GM18498 (cell line): ENCODE measurements around the gene TPD52L1.
"Not testable (repeated sequence)": the region's sequence is repeated elsewhere in the genome, so short reads cannot be mapped to it uniquely, and the experiment has no call there.

Experiments used
- ATAC-seq: cut with Tn5 transposase; IDR thresholded peaks from one replicate; pipeline ENCODE4 v1.9.1; 2021; ENCODE audit warnings: mild to moderate bottlenecking, moderate library complexity; ENCODE audit not compliant: unreplicated experiment

The TPD52L1 gene

DNA sequence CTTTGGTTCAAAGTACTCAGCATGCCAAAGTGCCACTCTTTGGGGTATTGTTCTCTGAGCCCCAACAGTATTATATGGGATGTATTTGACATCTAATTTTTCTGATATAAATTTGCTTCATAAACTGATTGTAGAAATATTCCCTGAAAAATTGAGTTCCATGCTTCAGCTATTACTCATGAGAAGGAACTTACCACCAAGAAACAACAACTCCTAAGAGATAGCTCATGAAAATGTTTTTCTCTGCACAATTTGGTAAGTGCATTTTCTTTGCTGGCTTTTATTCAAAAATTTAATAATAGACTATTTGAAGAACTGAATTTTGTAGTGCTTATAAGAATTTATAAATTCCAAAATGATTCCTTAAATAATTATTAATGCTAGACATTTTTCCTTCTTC, 12.8 kb upstream of the TPD52L1 start:
- no peak for ATAC-seq

- no peak for ATAC-seq
Observed at GRCh38 chr6:125142618-125143017, 11.0 kb upstream of the TPD52L1 start.

DNA sequence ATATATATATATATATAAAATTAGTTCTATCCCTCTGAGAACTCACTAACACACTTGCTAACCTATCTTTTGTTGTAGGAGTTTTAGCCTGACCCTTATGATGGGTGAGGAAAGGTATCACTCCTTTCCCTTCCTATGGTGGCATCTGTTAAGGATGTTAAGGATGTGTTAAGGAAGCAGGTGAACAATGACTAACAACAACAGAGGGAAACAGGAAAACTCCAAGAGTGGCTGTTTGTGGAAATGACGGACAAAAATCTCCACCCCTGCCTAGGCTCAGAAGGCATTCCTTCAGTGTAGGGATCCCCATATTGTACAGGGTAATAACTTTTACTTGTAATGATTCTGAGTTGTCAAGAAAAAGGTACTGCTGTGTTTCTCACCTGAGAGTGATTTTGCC, 8.8 kb upstream of the TPD52L1 start:
- ATAC-seq, result no peak

DNA sequence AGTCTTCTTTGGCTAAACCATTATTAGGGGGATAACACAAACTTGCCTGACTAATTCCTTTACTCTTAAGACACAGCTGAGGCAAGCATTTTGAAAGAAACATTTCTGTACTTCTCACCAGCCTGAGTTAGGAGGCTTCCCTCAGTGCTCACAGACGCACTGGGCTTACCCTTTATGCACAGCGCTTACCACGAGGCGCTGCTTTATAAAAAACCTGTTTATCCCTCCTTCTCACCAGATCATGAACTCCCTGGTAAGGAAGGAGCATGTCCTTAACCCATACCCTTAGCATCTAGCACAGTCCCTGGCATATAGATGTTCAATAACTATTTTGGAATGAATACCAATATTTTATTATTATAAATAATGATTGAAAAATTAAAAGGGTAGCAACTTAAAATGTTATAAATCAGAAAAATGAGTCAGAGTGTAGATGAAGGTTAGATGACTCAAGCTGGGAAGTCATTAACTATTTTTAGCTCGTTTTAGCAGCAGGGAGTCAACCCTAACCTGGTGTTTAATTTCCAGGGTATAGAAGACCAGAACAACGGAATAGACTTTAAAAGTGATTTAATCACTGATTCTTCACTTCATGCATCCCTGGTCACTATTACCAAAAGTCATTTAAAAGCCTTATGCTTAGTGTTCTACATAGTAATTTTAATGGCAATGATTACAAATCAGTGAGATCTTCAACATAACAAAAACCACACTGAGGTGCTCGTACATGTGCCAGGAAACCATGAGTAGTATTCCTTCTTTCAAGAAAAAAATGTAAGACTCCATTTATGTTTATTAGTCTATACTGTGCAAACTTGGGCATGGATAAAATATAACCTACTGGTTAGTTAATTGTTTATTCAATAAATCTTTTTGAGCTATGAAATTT, 4.1 kb upstream of the TPD52L1 start:
- ATAC-seq, result no peak

- ATAC-seq, result no peak
Observed at GRCh38 chr6:125151700-125152099, 1.9 kb upstream of the TPD52L1 start.

DNA sequence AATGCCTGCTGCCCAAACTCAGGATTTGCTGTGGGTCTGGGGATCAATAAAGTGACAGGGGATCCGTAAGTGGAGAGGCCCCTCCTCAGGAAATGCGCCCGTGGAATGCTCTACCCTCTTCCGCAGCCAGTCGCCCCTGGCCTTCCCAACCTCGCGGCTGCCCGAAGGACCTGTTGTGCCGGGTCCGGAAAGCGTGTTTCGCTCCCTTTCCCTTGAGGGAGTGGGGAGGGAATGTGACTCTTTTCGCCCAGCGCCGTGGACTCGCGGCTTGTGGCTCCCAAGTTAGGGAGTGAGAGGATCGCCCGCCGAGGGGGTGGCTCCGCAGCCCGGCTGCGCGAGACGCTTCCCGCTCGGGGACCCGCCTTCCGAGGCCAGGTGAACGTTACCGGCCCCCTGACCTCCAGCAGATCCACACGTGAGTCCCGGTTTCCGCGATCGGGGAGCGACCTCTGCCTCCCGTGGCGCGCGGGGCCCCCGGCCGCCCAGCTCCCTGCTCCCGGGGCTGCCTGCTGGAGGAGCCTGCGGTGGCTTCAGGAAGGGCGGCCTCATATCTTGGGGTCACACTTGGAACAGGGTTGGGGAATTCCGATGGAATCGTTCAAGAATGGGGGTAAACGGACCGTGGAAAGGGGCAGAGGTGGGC, 666 bp downstream of the TPD52L1 start:
- ATAC-seq, result peak; percentile 7

DNA sequence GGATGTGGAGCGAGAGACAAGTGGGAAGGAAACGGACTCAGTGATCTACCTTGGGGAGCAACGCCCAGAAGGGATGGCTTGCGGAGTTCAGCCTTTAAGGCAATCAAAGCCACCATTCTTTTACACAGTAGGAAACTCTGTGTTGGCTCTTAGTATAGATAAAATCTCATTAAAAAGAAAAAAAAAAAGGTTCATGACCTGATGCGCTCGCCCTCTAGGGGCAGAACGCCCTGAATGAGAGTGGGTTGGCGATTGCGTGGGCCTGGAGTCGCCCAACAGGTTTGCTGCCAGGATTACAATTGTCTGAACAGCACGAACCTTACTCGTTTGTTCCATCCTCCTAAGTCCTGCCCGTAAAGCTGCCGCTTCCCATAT, 1.2 kb downstream of the TPD52L1 start:
- ATAC-seq, result peak; percentile 35

DNA sequence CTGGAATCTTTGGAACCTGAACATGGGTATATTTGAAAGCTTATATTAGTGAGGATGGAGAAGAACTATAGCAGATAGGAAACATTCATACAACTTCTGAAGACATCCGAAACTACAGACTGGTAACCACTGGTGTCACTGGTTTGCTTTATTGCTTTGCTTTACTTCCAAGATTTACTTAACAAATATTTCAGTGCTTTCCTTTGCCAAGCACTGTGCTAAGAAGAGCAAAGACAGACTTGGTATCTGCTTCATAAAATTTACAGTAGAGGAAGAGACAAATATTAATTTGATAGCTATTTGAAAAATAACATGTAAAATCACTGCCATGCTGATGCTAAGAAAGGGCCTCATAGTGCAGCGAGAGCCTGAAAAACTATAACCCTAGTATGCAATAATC, 1.8 kb downstream of the TPD52L1 start:
- no peak for ATAC-seq

DNA sequence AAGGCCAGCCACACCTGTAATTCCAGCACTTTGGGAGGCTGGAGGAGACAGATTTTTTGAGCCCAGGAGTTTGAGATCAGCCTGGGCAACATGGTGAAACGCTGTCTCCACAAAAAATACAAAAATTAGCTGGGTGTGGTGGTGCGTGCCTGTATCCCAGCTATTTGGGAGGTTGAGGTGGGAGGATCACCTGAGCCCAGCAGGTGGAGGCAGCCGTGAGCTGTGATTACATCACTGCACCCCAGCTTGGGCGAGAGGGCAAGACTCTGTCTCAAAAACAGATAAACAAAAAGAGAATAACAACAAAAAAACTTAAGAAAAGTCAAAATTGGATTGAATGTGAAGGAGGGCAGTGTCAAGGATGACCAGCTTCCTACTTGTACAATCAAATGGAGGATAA, 2.9 kb downstream of the TPD52L1 start:
- ATAC-seq, result no peak

DNA sequence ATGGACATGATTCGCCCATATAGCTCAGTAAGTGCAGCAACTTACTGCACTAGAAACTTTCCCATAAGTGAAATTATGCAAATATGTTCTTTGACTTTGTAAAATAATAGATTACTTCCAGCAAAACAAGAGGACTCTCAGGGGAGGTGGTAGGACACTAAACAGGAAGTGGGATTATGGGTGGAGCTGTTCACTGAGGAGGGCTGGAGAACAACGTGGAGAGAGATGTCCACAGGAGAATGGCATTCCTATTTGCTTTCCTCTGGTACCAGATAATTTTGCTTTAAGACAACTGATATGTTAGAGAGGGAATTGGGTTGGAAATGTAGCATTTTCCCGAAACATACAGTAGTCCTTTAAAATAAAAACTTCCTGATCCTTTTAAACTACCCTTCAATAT, 3.7 kb downstream of the TPD52L1 start:
- no peak for ATAC-seq

GRCh38 chr6:125157725-125158124, 4.2 kb downstream of the TPD52L1 start:
- no peak for ATAC-seq

GRCh38 chr6:125163339-125163738, 9.8 kb downstream of the TPD52L1 start:
- ATAC-seq, result not testable (repeated sequence)

DNA sequence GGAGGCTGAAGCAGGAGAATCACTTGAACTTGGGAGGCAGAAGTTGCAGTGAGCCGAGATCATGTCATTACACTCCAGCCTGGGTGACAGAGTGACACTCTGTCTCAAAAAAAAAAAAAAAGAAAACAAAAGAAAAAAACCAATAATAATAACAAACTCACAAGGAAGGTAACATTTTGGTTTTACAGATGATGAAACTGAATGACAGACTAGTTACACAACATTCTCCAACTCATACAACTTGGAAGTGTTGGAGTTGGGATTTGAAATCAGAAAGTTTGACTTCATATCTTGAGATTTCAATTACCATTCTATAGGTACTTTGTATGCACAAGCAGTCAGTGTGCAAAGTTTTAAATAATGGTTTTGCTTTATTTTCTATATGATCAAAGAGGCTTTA, 10.2 kb downstream of the TPD52L1 start:
- no peak for ATAC-seq

DNA sequence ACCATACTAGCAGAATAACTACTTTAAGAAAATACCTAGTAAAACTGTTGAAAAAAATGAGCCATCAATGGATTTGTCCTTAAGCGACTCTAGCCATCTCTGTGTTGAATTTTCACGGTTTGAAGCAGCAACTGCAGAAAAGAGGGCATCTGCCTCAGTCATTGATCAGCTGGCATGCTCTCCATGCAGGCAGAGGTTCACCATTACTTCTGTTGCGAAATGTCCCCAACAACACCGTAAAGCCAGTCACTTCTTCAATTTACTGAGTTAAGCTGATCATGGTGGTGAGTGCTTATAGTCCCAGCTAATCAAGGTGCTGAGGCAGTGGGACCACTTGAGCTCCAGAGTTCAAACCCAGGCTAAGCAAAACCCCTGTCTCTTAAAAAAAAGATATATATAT, 11.1 kb downstream of the TPD52L1 start:
- no peak for ATAC-seq

DNA sequence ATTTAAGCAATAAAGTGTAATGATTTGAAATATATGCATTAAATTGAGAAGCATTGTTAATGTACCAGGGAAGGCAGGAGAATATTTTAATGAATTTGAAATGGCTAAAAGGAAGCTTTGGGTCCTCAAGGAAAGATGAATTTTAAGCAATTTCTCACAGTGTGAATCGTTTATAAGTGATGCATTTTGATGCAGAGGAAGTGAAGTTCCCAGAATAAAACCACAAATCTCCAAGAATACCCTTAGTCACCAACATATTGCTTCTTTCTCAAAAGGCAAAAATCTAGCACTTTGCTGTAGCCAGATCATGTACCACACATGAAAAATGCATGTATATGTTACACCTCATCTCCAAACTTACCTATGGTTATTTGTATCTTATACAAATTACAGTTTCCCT, 11.7 kb downstream of the TPD52L1 start:
- ATAC-seq, result no peak

- no peak for ATAC-seq
Observed at GRCh38 chr6:125165776-125166175, 12.2 kb downstream of the TPD52L1 start.

DNA sequence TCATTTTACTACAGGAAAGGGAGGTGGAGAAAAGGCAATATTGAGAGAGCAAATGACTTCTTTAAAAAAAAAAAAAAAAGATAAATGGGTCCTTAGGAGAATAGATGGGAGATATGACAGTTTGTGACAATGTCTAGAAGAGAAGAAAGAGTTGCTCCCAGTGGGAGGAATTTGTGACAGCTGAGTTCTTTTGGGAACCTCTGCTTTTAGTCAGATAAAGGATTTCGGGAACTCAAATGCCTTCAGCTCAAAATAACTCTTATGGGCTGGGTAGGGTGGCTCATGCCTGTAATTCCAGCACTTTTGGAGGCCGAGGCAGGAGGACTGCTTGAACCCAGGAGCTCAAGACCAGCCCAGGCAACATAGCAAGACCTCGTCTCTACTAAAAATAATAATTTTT, 13.1 kb downstream of the TPD52L1 start:
- ATAC-seq, result no peak

GRCh38 chr6:125167579-125167978, 14.0 kb downstream of the TPD52L1 start:
- no peak for ATAC-seq

DNA sequence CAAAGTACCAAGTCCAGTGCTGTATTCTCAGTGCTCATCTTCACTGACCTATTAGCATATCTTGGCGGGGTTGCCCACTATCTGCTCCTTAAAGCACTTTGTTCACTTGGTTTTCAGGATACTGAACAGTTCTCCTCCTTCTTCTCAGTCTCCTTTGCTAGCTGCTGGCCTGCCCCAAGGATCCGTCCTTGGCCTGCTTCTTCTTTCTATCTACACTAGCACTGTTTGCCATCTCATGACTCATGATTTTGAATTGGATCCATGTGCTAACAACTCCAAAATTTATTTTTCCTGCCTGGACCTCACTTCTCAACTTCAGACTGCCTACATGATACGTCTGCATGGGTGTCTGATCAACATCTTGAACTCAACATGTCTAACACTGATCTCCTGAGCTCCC, 15.5 kb downstream of the TPD52L1 start:
- no peak for ATAC-seq

DNA sequence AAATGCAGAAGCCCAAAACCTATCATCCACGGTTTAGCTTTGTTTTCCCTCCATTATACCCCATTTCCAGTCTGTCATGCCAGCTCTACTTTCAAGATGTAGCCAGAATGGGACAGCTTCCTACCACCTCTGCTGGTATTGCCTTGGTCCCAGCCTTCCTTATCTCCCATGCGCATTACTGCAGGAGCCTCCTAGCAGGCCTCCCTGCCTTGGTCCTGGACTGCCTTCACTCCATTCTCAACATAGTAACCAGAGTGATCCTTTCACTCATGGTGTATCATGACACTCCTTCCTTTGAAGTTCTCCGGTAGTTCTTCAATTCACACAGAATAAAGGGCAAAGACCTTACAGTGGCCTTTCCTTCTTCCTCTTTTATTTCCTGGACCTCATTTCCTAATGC, 15.9 kb downstream of the TPD52L1 start:
- no peak for ATAC-seq

DNA sequence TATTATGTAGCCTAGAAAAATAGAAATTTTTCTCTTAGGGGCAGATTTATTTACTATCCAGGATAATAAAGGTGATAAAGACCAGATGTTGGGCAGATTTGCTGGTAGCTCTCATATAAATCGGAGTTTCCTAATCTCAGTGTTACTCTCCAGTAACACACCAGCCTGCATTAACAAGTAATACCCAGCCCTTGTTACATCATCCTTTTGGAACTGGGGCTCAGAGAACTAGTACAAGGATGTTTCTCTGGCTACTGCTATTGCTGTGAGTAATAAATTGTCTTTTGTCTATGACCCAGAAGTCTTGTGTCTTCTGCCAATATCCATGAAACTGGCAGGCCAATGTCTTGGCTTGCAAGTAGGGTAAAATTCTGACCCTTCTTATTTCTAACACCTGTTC, 16.8 kb downstream of the TPD52L1 start:
- no peak for ATAC-seq

GRCh38 chr6:125173341-125174095, 19.9 kb downstream of the TPD52L1 start:
- ATAC-seq, result no peak
